Measurements from ENCODE around the gene DENND5B. TPM values are rescaled to one million over a fixed set of nuclear protein-coding genes. Genes with fewer than 3 reads are reported as not detected.
"Not testable (repeated sequence)": the region's sequence is repeated elsewhere in the genome, so short reads cannot be mapped to it uniquely, and the experiment has no call there.

DENND5B gene
- total RNA-seq, 1 experiment from 2014 or later, result 18.6 TPM

DNA sequence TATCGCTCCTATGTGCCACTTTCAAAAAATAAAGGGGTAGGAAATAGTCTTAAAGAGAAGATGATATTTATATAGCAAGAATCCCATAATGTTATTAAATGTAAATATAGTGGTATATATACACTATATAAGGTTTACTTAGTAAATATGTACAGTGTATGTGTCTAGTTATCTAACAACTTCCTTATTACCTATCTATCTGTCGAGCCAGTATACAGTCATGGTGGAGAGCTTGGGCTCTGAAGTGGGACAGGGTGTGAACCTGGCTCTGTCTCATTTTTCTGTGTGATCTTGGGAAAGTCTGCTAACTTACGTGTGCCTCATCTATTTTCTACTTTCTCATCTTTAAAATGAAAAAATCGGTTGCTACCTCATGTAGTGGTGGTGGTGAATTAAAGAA is 202.2 kb downstream of the DENND5B start:
- ChIA-PET POLR2A (no interaction called here), CTCF (no interaction called here)
- H3K36me3 Mint-ChIP-seq (ENCODE audit: insufficient read depth, unreplicated experiment), result peaks cover 46% of the 10 kb centered on the region
- no TSS peak for BruUV-seq (replicated peaks)
- intact Hi-C loops (cut with micrococcal nuclease), result no loop called here
- H3K4me1 Mint-ChIP-seq (ENCODE audit: insufficient read depth, unreplicated experiment), result no peaks in the 10 kb centered on the region
- TF ChIP-seq CTCF (IDR thresholded peaks at IDR 0.05; ENCODE audit: unreplicated experiment), result no peak
- H3K9me3 Mint-ChIP-seq (ENCODE audit: unreplicated experiment), result no peaks in the 10 kb centered on the region
- H3K27ac Mint-ChIP-seq (ENCODE audit: low read depth, unreplicated experiment), result no peak overlapping the region
- H3K4me3 Mint-ChIP-seq (ENCODE audit: unreplicated experiment), result no peak overlapping the region
- H3K27me3 Mint-ChIP-seq (ENCODE audit: insufficient read depth, unreplicated experiment), result no peaks in the 10 kb centered on the region
- DNase-seq (ENCODE audit: unreplicated experiment), result no peak

DNA sequence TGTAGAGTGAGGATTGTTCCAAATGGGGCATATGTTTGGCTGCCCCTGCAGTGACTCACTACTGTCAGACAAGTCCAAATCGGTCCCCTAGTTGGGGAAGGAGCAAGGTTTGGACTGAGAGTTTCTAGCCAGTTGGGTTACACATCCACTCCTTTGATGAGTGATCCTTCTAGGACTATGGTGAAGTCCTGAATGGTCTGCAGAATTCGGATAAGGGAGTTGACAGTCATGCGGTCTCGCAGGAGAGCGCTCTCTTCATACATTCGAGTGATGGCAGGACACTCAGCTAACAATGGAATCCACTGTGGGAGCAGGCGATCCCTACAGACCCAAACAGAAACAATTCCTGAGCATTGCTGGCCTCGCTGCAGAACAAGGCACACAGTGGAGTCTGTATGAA is 203.5 kb downstream of the DENND5B start:
- ChIA-PET POLR2A (interaction anchor here (0.6 to 0.7 kb wide), 3 partner anchors 19 to 219 kb away, joined by 3 to 5 read pairs (median 3); no protein-coding TSS in a partner anchor), CTCF (interaction anchor here (2.0 kb wide), 1 partner anchor 15 kb away, joined by 9 read pairs; no protein-coding TSS in a partner anchor)
- H3K27ac Mint-ChIP-seq (ENCODE audit: low read depth, unreplicated experiment), result no peak overlapping the region
- H3K27me3 Mint-ChIP-seq (ENCODE audit: insufficient read depth, unreplicated experiment), result no peaks in the 10 kb centered on the region
- no peaks in the 10 kb centered on the region for H3K4me1 Mint-ChIP-seq (ENCODE audit: insufficient read depth, unreplicated experiment)
- DNase-seq (ENCODE audit: unreplicated experiment), result no peak
- no peak for TF ChIP-seq CTCF (IDR thresholded peaks at IDR 0.05; ENCODE audit: unreplicated experiment)
- no peaks in the 10 kb centered on the region for H3K9me3 Mint-ChIP-seq (ENCODE audit: unreplicated experiment)
- H3K36me3 Mint-ChIP-seq (ENCODE audit: insufficient read depth, unreplicated experiment), result peaks cover 46% of the 10 kb centered on the region
- H3K4me3 Mint-ChIP-seq (ENCODE audit: unreplicated experiment), result no peak overlapping the region
- BruUV-seq (replicated peaks), result no TSS peak
- intact Hi-C loops (cut with micrococcal nuclease), result no loop called here

DNA sequence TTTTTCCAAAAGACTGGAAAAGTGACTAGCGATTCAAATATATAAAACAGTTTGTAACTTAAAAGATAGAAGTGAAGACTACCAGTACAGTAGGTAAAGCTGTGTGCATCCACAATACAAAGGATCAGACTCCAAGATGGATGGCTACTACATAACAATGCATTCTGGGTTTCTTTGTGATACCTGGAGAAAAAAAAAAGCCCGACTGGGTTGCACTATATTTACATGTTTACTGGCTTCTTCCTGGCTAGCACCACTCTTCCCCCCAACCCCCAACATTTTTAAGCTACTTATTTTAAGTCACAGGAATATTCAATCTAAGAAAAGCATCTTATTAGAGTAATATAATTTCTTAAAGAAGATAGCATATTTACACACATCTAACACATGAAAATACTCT is 203.9 kb downstream of the DENND5B start:
- Mint-ChIP-seq H3K9me3 (ENCODE audit: unreplicated experiment) (no peaks in the 10 kb centered on the region), H3K27me3 (ENCODE audit: insufficient read depth, unreplicated experiment) (no peaks in the 10 kb centered on the region), H3K4me3 (ENCODE audit: unreplicated experiment) (no peak overlapping the region), H3K4me1 (ENCODE audit: insufficient read depth, unreplicated experiment) (no peaks in the 10 kb centered on the region), H3K27ac (ENCODE audit: low read depth, unreplicated experiment) (no peak overlapping the region), H3K36me3 (ENCODE audit: insufficient read depth, unreplicated experiment) (peaks cover 46% of the 10 kb centered on the region)
- CTCF ChIA-PET, result interaction anchor here (0.6 to 2.0 kb wide), 2 partner anchors 16 to 249 kb away, joined by 3 to 9 read pairs; no protein-coding TSS in a partner anchor
- no peak for TF ChIP-seq CTCF (IDR thresholded peaks at IDR 0.05; ENCODE audit: unreplicated experiment)
- no TSS peak for BruUV-seq (replicated peaks)
- POLR2A ChIA-PET, result interaction anchor here (0.6 to 0.7 kb wide), 3 partner anchors 19 to 220 kb away, joined by 3 to 5 read pairs (median 3); no protein-coding TSS in a partner anchor
- intact Hi-C loops (cut with micrococcal nuclease), result no loop called here
- DNase-seq (ENCODE audit: unreplicated experiment), result no peak

- H3K27me3 Mint-ChIP-seq (ENCODE audit: insufficient read depth, unreplicated experiment), result no peaks in the 10 kb centered on the region
- TF ChIP-seq CTCF (IDR thresholded peaks at IDR 0.05; ENCODE audit: unreplicated experiment), result no peak
- ChIA-PET POLR2A (no interaction called here), CTCF (interaction anchor here (2.0 kb wide), 1 partner anchor 16 kb away, joined by 9 read pairs; no protein-coding TSS in a partner anchor)
- intact Hi-C loops (cut with micrococcal nuclease), result no loop called here
- no peak for DNase-seq (ENCODE audit: unreplicated experiment)
- H3K4me1 Mint-ChIP-seq (ENCODE audit: insufficient read depth, unreplicated experiment), result no peaks in the 10 kb centered on the region
- H3K27ac Mint-ChIP-seq (ENCODE audit: low read depth, unreplicated experiment), result no peak overlapping the region
- BruUV-seq (replicated peaks), result no TSS peak
- H3K36me3 Mint-ChIP-seq (ENCODE audit: insufficient read depth, unreplicated experiment), result peaks cover 40% of the 10 kb centered on the region
- no peaks in the 10 kb centered on the region for H3K9me3 Mint-ChIP-seq (ENCODE audit: unreplicated experiment)
- H3K4me3 Mint-ChIP-seq (ENCODE audit: unreplicated experiment), result no peak overlapping the region
Measured at GRCh38 chr12:31386364-31386777, 204.6 kb downstream of the DENND5B start.

GRCh38 chr12:31377210-31377609 is 213.7 kb downstream of the DENND5B start:
- H3K27ac Mint-ChIP-seq (ENCODE audit: low read depth, unreplicated experiment); BruUV-seq (replicated peaks); H3K4me3 Mint-ChIP-seq (ENCODE audit: unreplicated experiment); H3K27me3 Mint-ChIP-seq (ENCODE audit: insufficient read depth, unreplicated experiment); POLR2A ChIA-PET; H3K36me3 Mint-ChIP-seq (ENCODE audit: insufficient read depth, unreplicated experiment); H3K9me3 Mint-ChIP-seq (ENCODE audit: unreplicated experiment); DNase-seq (ENCODE audit: unreplicated experiment); H3K4me1 Mint-ChIP-seq (ENCODE audit: insufficient read depth, unreplicated experiment): not testable (repeated sequence)
- CTCF ChIA-PET, result interaction anchor here (0.7 kb wide), 1 partner anchor 221 kb away, joined by 6 read pairs; no protein-coding TSS in a partner anchor
- intact Hi-C loops (cut with micrococcal nuclease), result loop anchor here (10.0 kb wide), 1 partner anchor 102 kb away; no protein-coding TSS in a partner anchor

DNA sequence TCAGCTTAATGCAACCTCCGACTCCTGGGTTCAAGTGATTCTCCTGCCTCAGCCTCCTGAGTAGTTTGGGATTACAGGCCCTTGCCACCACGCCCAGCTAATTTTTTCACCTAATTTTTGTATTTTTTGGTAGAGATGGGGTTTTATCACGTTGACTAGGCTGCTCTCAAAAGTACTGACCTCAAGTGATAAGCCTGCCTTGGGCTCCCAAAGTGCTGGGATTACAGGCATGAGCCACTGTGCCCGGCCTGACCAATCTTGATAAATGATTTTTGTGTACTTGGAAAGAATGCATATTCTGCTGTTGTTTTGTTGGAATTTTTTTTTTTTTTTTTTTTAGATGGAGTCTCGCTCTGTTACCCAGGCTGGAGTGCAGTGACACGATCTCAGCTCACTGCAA is 215.5 kb downstream of the DENND5B start:
- not testable (repeated sequence) for H3K27me3 Mint-ChIP-seq (ENCODE audit: insufficient read depth, unreplicated experiment); DNase-seq (ENCODE audit: unreplicated experiment); H3K9me3 Mint-ChIP-seq (ENCODE audit: unreplicated experiment); H3K4me3 Mint-ChIP-seq (ENCODE audit: unreplicated experiment); BruUV-seq (replicated peaks); H3K27ac Mint-ChIP-seq (ENCODE audit: low read depth, unreplicated experiment); H3K4me1 Mint-ChIP-seq (ENCODE audit: insufficient read depth, unreplicated experiment); H3K36me3 Mint-ChIP-seq (ENCODE audit: insufficient read depth, unreplicated experiment)
- intact Hi-C loops (cut with micrococcal nuclease), result loop anchor here (10.0 kb wide), 1 partner anchor 101 kb away; no protein-coding TSS in a partner anchor
- ChIA-PET POLR2A (interaction anchor here (0.6 kb wide), 1 partner anchor 28 kb away, joined by 3 read pairs; no protein-coding TSS in a partner anchor), CTCF (interaction anchor here (0.6 kb wide), 2 partner anchors 10 to 14 kb away, joined by 3 to 6 read pairs; no protein-coding TSS in a partner anchor)
